Right atrium auricular region (tissue), 2 donors: ENCODE data around the gene FBN2. TPM values are rescaled to one million over a fixed set of nuclear protein-coding genes. Genes with fewer than 3 reads are reported as not detected.
"Not testable (repeated sequence)": the region's sequence is repeated elsewhere in the genome, so short reads cannot be mapped to it uniquely, and the experiment has no call there.

Experiments
- DNase-seq: peaks from one replicate; pipeline ENCODE4 v3.0.0-alpha.2; 2019; ENCODE audit warnings: low spot score
- H3K27ac ChIP-seq, 2 donors: fragments of 200-600 bp; sonication (generic); 1 replicate in 1 of 2; 2 replicates in 1 of 2; pipeline ENCODE4 v1.5.1; 2016 to 2019
- H3K27me3 ChIP-seq, 2 donors: fragments of 200-600 bp; sonication (generic); one replicate each; pipeline versions ENCODE4 v1.5.1 to v1.6.0; 2017 to 2019
- H3K36me3 ChIP-seq: fragments of 200-600 bp; sonication (generic); one replicate; pipeline ENCODE4 v1.5.1; 2016
- H3K4me1 ChIP-seq, 2 donors: fragments of 200-600 bp; sonication (generic); one replicate each; pipeline versions ENCODE4 v1.5.1 to v1.6.0; 2017 to 2019
- H3K4me3 ChIP-seq, 2 donors: fragments of 200-600 bp; sonication (generic); 1 replicate in 1 of 2; 2 replicates in 1 of 2; pipeline ENCODE4 v1.5.1; 2017 to 2019; ENCODE audit warnings: mild to moderate bottlenecking in 1 of 2, moderate library complexity in 1 of 2
- H3K9me3 ChIP-seq, 2 donors: fragments of 200-600 bp; sonication (generic); one replicate each; pipeline ENCODE4 v1.5.1; 2019
- total RNA-seq, 2 donors: library from RNA; depleted of rRNA; stranded (reverse); fragments of >200 nt; gene quantifications; one replicate each; pipeline ENCODE4 v1.1.0, GENCODE V29; 2016
- TF ChIP-seq, protein P1 (sequence below), 2 donors: fragments of 200-600 bp; sonication (generic); IDR thresholded peaks; one replicate each; pipeline ENCODE4 v1.5.1; 2019; ENCODE audit warnings: antibody characterized with exemption in 2 of 2

Gene FBN2
- total RNA-seq, 2 donors from 2014 or later, result 1.1 to 4.6 TPM

DNA sequence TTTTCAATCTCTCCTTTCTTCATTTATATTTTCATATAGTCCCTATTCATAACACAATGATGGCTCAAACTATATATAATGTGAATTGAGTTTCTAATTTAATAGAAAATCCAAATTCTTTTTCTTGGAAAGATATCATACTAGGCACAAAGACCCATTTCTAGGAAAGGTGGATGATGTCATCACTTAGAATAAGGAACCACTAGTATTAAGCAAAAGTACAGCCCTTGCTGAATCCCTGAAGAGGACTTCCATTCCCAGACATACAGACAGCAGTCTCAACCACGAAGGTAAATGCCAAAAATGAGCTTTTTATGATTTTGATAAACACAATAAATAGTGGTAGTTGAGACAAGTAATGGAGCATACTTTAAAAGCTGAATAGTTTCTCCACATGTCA, 210.0 kb downstream of the FBN2 start:
- no peak overlapping the region for H3K4me3 ChIP-seq
- DNase-seq, result no peak
- H3K27ac ChIP-seq, result no peak overlapping the region
- no peaks in the 10 kb centered on the region for H3K9me3 ChIP-seq
- no peaks in the 10 kb centered on the region for H3K27me3 ChIP-seq
- peaks cover 0 to 10% of the 10 kb centered on the region in 2 donors for H3K4me1 ChIP-seq
- no peaks in the 10 kb centered on the region for H3K36me3 ChIP-seq
- TF ChIP-seq, protein P1, sequence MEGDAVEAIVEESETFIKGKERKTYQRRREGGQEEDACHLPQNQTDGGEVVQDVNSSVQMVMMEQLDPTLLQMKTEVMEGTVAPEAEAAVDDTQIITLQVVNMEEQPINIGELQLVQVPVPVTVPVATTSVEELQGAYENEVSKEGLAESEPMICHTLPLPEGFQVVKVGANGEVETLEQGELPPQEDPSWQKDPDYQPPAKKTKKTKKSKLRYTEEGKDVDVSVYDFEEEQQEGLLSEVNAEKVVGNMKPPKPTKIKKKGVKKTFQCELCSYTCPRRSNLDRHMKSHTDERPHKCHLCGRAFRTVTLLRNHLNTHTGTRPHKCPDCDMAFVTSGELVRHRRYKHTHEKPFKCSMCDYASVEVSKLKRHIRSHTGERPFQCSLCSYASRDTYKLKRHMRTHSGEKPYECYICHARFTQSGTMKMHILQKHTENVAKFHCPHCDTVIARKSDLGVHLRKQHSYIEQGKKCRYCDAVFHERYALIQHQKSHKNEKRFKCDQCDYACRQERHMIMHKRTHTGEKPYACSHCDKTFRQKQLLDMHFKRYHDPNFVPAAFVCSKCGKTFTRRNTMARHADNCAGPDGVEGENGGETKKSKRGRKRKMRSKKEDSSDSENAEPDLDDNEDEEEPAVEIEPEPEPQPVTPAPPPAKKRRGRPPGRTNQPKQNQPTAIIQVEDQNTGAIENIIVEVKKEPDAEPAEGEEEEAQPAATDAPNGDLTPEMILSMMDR (IDR thresholded peaks at IDR 0.05), result no peak

DNA sequence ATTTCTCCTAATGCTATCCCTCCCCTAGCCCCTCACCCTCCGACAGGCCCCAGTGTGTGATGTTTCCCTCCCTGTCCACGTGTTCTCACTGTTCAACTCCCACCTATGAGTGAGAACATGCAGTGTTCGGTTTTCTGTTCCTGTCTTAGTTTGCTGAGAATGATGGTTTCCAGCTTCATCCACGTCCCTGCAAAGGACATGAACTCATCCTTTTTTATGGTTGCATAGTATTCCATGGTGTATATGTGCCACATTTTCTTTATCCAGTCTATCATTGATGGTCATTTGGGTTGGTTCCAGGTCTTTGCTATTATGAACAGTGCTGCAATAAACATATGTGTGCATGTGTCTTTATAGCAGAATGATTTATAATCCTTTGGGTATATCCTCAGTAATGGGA, 216.6 kb downstream of the FBN2 start:
- not testable (repeated sequence) for H3K36me3 ChIP-seq, H3K4me3 ChIP-seq, H3K27me3 ChIP-seq, H3K4me1 ChIP-seq, H3K27ac ChIP-seq, DNase-seq, H3K9me3 ChIP-seq

DNA sequence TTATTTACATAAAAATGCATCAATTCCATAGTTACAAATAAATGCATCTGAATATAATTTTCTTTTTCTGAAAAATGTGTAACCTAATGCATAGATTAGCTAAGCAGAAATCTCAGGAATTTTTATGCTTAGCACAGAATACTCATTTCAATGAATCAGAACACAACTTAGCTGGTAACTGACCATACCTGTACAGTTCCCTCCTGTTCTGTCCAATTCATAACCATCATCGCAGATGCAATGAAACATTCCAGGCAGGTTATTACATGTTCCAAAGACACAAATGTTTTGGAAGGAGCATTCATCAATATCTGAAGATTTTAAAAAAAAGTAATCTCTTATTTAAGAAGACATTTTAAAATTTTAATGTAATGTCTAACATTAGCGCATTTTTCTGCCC, 219.4 kb downstream of the FBN2 start:
- no peak overlapping the region for H3K4me3 ChIP-seq
- H3K36me3 ChIP-seq, result no peaks in the 10 kb centered on the region
- DNase-seq, result no peak
- TF ChIP-seq, protein P1 (IDR thresholded peaks at IDR 0.05), result no peak
- H3K27ac ChIP-seq, result no peak overlapping the region
- H3K9me3 ChIP-seq, result no peaks in the 10 kb centered on the region
- H3K4me1 ChIP-seq, result no peaks in the 10 kb centered on the region
- H3K27me3 ChIP-seq, result no peaks in the 10 kb centered on the region

DNA sequence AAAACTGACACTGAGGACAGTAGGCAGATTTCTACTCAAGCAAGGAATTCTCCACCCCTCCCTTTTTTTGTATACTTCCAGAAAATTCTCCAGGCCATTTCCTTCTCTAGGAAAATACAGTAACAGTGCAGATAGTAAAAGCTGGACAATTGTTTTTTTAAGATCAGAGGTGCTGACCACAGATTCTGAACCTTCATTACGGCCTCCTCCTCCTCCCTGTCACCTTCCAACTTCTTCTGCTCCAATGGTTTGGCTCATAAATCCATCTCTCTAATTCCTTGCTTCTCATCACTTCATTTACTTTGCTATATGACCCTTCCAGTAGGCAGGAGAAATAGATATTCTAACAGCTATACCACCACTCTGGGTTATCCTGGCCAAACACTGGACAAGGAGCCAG, 220.6 kb downstream of the FBN2 start:
- no peak overlapping the region for H3K27ac ChIP-seq
- H3K4me3 ChIP-seq, result no peak overlapping the region
- TF ChIP-seq, protein P1 (IDR thresholded peaks at IDR 0.05), result no peak
- H3K9me3 ChIP-seq, result no peaks in the 10 kb centered on the region
- H3K27me3 ChIP-seq, result no peaks in the 10 kb centered on the region
- DNase-seq, result no peak
- H3K4me1 ChIP-seq, result no peaks in the 10 kb centered on the region
- H3K36me3 ChIP-seq, result no peaks in the 10 kb centered on the region

DNA sequence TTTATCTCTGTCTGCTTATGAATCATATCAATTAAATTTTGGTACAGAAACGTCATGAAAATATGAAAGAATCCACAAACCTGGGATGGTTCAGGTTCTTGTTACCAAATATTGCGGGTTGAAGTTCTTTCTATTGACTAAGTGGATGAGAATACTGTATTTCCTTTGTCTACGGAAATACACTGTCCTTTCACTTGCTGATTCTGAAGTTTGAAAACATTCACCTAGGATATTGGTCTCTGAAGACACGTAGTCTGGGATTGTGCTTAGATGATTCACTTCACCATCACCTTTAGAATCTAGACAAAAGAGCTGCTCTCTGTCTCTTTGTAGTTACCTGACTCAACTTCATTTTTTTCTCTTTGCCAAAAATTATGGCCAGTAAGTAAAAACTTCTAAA, 222.4 kb downstream of the FBN2 start:
- DNase-seq, result no peak

DNA sequence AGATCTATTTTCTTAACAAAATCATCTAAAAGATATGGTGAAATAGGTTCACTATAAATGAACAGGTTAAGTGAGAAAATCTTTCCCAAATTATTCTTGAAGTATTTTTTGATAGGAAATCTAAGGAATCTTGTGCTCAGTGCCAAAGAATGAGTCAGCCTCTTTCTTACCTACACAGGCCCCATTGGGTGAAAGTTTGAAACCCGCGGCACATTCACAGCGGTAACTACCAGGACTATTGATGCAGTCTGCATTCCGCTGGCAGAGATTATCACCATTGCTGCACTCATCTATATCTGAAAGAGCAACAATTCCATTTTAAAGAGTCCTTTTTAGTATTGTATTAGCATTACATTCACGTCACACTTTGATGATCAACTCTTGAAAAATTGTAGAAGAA, 232.7 kb downstream of the FBN2 start:
- Histone ChIP-seq H3K27ac (no peak overlapping the region), H3K36me3 (no peaks in the 10 kb centered on the region), H3K27me3 (no peaks in the 10 kb centered on the region), H3K4me3 (no peak overlapping the region), H3K9me3 (no peaks in the 10 kb centered on the region), H3K4me1 (no peaks in the 10 kb centered on the region)
- TF ChIP-seq, protein P1 (IDR thresholded peaks at IDR 0.05), result no peak
- DNase-seq, result no peak

More for the DNA sequence above, 222.4 kb downstream of the FBN2 start:
- no peak overlapping the region for H3K27ac ChIP-seq
- H3K4me1 ChIP-seq, result no peaks in the 10 kb centered on the region
- no peaks in the 10 kb centered on the region for H3K36me3 ChIP-seq
- TF ChIP-seq, protein P1 (IDR thresholded peaks at IDR 0.05), result no peak
- H3K4me3 ChIP-seq, result no peak overlapping the region
- H3K9me3 ChIP-seq, result no peaks in the 10 kb centered on the region
- no peaks in the 10 kb centered on the region for H3K27me3 ChIP-seq
